GM12865 (cell line): ENCODE measurements around the gene FANCD2OS.
"Not testable (repeated sequence)": the region's sequence is repeated elsewhere in the genome, so short reads cannot be mapped to it uniquely, and the experiment has no call there.

ENCODE experiments used
- DNase-seq: peaks from one replicate; pipeline ENCODE4 v3.0.0; 2010; ENCODE audit warnings: low read depth
- H3K4me3 ChIP-seq: 2 replicates; pipeline ENCODE4 v1.5.1; 2011; ENCODE audit warnings: mild to moderate bottlenecking, low read depth, low read length, control low read depth
- CTCF ChIP-seq: IDR thresholded peaks from 2 replicates; pipeline ENCODE4 v1.5.1; 2011; ENCODE audit warnings: low read length, control low read depth, low read depth, inconsistent platforms; ENCODE audit not compliant: insufficient read depth; ENCODE audit errors: missing control alignments

FANCD2OS gene

DNA sequence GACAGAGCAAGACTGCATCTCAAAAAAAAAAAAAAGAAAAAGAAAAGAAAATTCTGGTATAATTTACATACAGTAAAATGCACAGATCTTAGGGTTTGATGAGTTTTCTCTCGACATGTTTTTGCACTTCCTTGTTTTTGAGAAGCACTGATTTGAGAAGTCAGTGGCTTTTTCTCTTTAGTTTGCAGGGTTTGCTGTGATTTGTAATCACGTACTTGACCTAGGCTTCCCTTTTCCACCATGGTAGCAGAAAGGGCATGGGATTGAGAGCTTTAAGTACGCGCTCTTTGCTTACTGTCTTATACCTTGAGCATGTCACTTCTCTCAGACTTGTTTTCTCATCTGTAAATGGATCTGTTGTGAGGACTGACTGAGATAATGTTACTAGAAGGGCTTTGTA, 37.6 kb upstream of the FANCD2OS start:
- DNase-seq, result no peak
- no peak overlapping the region for H3K4me3 ChIP-seq
- no peak for TF ChIP-seq CTCF

GRCh38 chr3:10142707-10143560, 34.9 kb upstream of the FANCD2OS start:
- H3K4me3 ChIP-seq, result peak overlapping the region; percentile 69
- DNase-seq, result peak; percentile 61
- TF ChIP-seq CTCF, result no peak

DNA sequence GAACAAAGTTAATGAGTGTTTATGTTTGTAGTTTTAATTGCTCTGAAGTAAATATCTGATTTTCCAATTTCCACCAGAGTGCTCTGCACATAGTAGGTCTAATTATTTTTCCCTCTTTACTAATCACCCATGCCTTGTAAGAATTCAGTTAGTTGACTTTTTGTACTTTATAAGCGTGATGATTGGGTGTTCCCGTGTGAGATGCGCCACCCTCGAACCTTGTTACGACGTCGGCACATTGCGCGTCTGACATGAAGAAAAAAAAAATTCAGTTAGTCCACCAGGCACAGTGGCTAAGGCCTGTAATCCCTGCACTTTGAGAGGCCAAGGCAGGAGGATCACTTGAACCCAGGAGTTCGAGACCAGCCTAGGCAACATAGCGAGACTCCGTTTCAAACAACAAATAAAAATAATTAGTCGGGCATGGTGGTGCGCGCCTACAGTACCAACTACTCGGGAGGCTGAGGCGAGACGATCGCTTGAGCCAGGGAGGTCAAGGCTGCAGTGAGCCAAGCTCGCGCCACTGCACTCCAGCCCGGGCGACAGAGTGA, 33.0 kb upstream of the FANCD2OS start:
- DNase-seq, result no peak
- H3K4me3 ChIP-seq, result peak overlapping the region; percentile 69

DNA sequence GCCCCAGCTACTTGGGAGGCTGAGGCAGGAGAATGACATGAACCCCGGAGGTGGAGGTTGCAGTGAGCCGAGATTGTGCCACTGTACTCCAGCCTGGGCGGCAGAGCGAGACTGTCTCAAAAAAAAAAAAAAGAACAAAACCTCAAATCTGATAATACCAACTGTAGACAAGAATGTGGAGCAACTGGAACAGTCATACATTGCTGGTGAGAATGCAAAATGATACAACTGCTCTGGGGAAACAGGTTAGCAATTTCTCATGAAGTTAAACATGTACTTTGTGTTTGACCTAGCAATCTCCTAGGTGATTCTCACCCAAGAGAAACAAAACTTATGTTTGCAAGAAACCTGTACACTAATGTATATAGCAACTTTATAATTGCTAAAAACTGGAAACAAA, 29.1 kb upstream of the FANCD2OS start:
- DNase-seq, result no peak

More for the DNA sequence above, 33.0 kb upstream of the FANCD2OS start:
- no peak for TF ChIP-seq CTCF

GRCh38 chr3:10136426-10137005, 28.5 kb upstream of the FANCD2OS start:
- DNase-seq, result no peak
- H3K4me3 ChIP-seq, result no peak overlapping the region
- no peak for TF ChIP-seq CTCF

More for the DNA sequence above, 29.1 kb upstream of the FANCD2OS start:
- TF ChIP-seq CTCF, result no peak
- no peak overlapping the region for H3K4me3 ChIP-seq

GRCh38 chr3:10135872-10136271, 27.8 kb upstream of the FANCD2OS start:
- H3K4me3 ChIP-seq, DNase-seq: not testable (repeated sequence)

DNA sequence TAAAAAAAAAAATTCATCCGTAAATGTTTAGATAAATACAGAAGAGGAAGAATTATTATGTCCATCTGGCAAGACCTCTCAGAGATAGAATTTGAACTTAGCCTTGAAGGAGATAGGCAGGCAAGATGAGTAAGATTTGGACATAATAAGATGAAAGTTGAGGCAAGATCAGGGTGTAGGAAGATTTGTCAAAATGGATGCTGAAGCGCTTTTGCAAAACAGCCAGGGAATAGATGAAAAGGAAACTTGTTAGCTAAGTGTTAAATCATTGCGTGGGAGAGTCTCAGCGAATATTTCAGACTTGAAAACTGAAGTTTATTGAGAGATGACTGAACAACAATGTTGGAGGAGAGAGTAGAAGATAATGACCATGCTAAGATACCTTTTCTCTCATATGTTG, 14.7 kb upstream of the FANCD2OS start:
- no peak for TF ChIP-seq CTCF
- no peak overlapping the region for H3K4me3 ChIP-seq
- no peak for DNase-seq
